Naive thymus-derived CD4-positive, alpha-beta T cell (primary cell): ENCODE data around the gene ARHGAP25. TPM values are rescaled to one million over a fixed set of nuclear protein-coding genes. Genes with fewer than 3 reads are reported as not detected.

ENCODE experiments used
- ATAC-seq: fragments of 150-1000 bp; cut with Tn5 transposase; 2 replicates; pipeline ENCODE4 v1.10.0; 2021; ENCODE audit warnings: mild to moderate bottlenecking, moderate library complexity
- CTCF ChIA-PET: fragments of 350-600 bp; sonication (Branson Sonifier 250); formaldehyde crosslinking; loops from one replicate; lab custom pipeline; 2021; ENCODE audit warnings: antibody characterized with exemption; lab: Charles Lee
- POLR2A ChIA-PET: fragments of 350-600 bp; sonication (Branson Sonifier 250); formaldehyde crosslinking; loops from one replicate; lab custom pipeline; 2021; ENCODE audit warnings: antibody characterized with exemption, inconsistent platforms; lab: Charles Lee
- DNase-seq, 9 donors: peaks; one replicate each; pipeline versions ENCODE4 v3.0.0 to v3.0.0-alpha.2; 2020 to 2022; ENCODE audit warnings: mixed read lengths in 1 of 9
- H3K27ac ChIP-seq: one replicate; pipeline ENCODE4 v1.7.0; 2013; ENCODE audit warnings: mild to moderate bottlenecking, low read depth, low read length, moderate library complexity
- H3K27me3 ChIP-seq, 2 donors: one replicate each; pipeline ENCODE4 v1.7.0; 2013; ENCODE audit warnings: low read length in 2 of 2, mild to moderate bottlenecking in 2 of 2, moderate library complexity in 2 of 2; ENCODE audit not compliant: control insufficient read depth in 2 of 2, insufficient read depth in 2 of 2
- H3K36me3 ChIP-seq, 3 experiments: 1 replicate in 2 of 3; 2 replicates in 1 of 3; pipeline ENCODE4 v1.7.0; 2013; ENCODE audit warnings: low read length in 3 of 3, mild to moderate bottlenecking in 3 of 3, moderate library complexity in 1 of 3; ENCODE audit not compliant: insufficient read depth in 3 of 3, control insufficient read depth in 2 of 3
- H3K4me1 ChIP-seq, 2 donors: one replicate each; pipeline ENCODE4 v1.7.0; 2013; ENCODE audit warnings: low read length in 2 of 2, mild to moderate bottlenecking in 2 of 2, moderate library complexity in 1 of 2; ENCODE audit not compliant: control insufficient read depth in 2 of 2, insufficient read depth in 2 of 2
- H3K4me3 ChIP-seq: 2 replicates; pipeline ENCODE4 v1.7.0; 2013; ENCODE audit warnings: mild to moderate bottlenecking, low read length
- H3K9me3 ChIP-seq, 3 experiments: 1 replicate in 2 of 3; 2 replicates in 1 of 3; pipeline ENCODE4 v1.7.0; 2013; ENCODE audit warnings: low read length in 3 of 3; ENCODE audit not compliant: control insufficient read depth in 2 of 3
- H3K27ac Mint-ChIP-seq, 9 donors: one replicate each; pipeline ENCODE4 v1.8.0; 2020 to 2022; ENCODE audit warnings: mixed read lengths in 9 of 9, mild to moderate bottlenecking in 8 of 9, moderate library complexity in 5 of 9, inconsistent platforms in 2 of 9
- H3K27me3 Mint-ChIP-seq, 5 donors: one replicate each; pipeline ENCODE4 v1.8.0; 2021 to 2022; ENCODE audit warnings: mixed read lengths in 5 of 5, mild to moderate bottlenecking in 1 of 5
- H3K36me3 Mint-ChIP-seq, 5 donors: one replicate each; pipeline ENCODE4 v1.8.0; 2020 to 2022; ENCODE audit warnings: mixed read lengths in 5 of 5, mild to moderate bottlenecking in 3 of 5, inconsistent platforms in 1 of 5
- H3K4me1 Mint-ChIP-seq, 7 donors: one replicate each; pipeline ENCODE4 v1.8.0; 2020 to 2022; ENCODE audit warnings: mixed read lengths in 7 of 7, mild to moderate bottlenecking in 3 of 7, inconsistent platforms in 1 of 7
- H3K4me3 Mint-ChIP-seq, 10 donors: one replicate each; pipeline ENCODE4 v1.8.0; 2020 to 2022; ENCODE audit warnings: mild to moderate bottlenecking in 10 of 10, mixed read lengths in 10 of 10, moderate library complexity in 6 of 10, inconsistent platforms in 2 of 10
- H3K9me3 Mint-ChIP-seq, 11 donors: one replicate each; pipeline ENCODE4 v1.8.0; 2020 to 2022; ENCODE audit warnings: mixed read lengths in 11 of 11, mild to moderate bottlenecking in 4 of 11, inconsistent platforms in 1 of 11, moderate library complexity in 1 of 11
- intact Hi-C, 2 donors: fragments of 100-400 bp; cut with micrococcal nuclease; formaldehyde crosslinking; loops; one replicate each; pipeline ENCODE4 v1.15.1; 2023
- polyA plus RNA-seq, 2 donors: library from polyadenylated mRNA; unstranded; fragments of 300-500 nt; fragmentation: Illumina TruSeq; gene quantifications; one replicate each; pipeline ENCODE4 v1.2.3, GENCODE V29; 2021
- total RNA-seq, 6 experiments: library from RNA in 5 of 6; stranded (reverse) in 5 of 6; gene quantifications; 1 replicate in 5 of 6; 2 replicates in 1 of 6; pipeline ENCODE4 v1.2.3 and lab custom pipeline; 2021 to 2026

ARHGAP25 gene
- total and polyA plus RNA-seq, 7 experiments from 2014 or later: 63.3 to 139 (median 116) TPM

DNA sequence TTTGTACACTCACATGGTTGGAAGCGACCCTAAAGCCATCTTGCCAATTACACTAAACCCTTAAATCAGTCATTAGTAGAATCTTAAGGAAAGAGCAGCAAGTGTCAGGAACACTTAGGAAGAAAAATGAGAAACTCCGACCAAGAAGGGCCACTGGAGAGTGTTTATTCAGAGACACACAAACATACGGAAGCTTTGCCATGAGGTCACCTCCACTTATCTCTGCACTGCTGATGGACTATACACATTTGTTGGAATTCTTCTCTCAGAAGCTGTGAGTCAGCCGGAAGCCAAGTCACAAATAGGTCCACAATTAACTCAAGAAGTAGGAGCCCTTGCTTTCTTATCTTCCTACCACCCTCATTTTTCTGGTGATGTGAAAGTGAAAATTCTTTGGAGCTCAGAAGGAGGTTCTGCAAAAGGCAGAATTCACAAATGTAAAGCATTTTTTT lies 115.0 kb downstream of the ARHGAP25 start:
- Mint-ChIP-seq H3K4me3 (no peak overlapping the region), H3K27me3 (peaks cover 4 to 55% (median 11%) of the 10 kb centered on the region in 5 donors), H3K9me3 (no peaks in the 10 kb centered on the region), H3K27ac (no peak overlapping the region), H3K36me3 (peaks cover 0 to 1% (median 0%) of the 10 kb centered on the region in 5 donors), H3K4me1 (peaks cover 0 to 2% (median 0%) of the 10 kb centered on the region in 7 donors)
- no peaks in the 10 kb centered on the region for H3K36me3 ChIP-seq
- no peaks in the 10 kb centered on the region for H3K9me3 ChIP-seq
- H3K27me3 ChIP-seq: no peaks in the 10 kb centered on the region
- CTCF ChIA-PET: interaction anchor here (0.9 to 2.0 kb wide), 3 partner anchors 20 to 140 kb away, joined by 3 to 6 read pairs (median 3); no protein-coding TSS in a partner anchor
- DNase-seq (no peak), ATAC-seq (no peak)
- intact Hi-C loops: no loop called here
- H3K4me3 ChIP-seq: no peak overlapping the region
- no peaks in the 10 kb centered on the region for H3K4me1 ChIP-seq
- no peak overlapping the region for H3K27ac ChIP-seq
- POLR2A ChIA-PET: interaction anchor here (0.6 kb wide), 1 partner anchor 75 kb away, joined by 3 read pairs; no protein-coding TSS in a partner anchor

DNA sequence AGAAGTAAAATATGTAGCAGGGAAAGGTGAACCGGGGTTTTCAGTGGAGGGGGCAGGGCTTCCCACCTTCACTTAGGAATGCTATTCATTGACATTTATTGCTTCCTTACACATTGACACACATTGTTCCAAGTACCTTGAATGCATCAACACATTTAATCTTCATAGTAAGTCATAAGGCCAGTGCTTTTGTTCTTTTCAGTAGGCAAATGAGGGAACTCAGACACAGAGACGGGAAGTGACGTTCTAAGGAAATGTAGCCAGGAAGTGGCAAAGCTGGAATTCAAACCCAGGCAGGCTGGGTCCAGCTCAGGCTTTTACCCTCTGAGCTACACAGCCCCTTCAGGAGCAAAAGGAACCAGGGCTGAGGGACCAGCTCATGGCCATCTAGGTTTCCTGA lies 115.9 kb downstream of the ARHGAP25 start:
- no peaks in the 10 kb centered on the region for H3K9me3 ChIP-seq
- H3K4me3 ChIP-seq: no peak overlapping the region
- no peak for ATAC-seq
- ChIA-PET POLR2A (interaction anchor here (0.7 to 0.8 kb wide), 2 partner anchors 9 to 108 kb away, joined by 3 read pairs; no protein-coding TSS in a partner anchor), CTCF (interaction anchor here (0.9 to 1.2 kb wide), 2 partner anchors 10 to 69 kb away, joined by 3 read pairs; no protein-coding TSS in a partner anchor)
- no peak for DNase-seq
- no peak overlapping the region for H3K4me3 Mint-ChIP-seq
- H3K36me3 Mint-ChIP-seq: peaks cover 0 to 4% (median 0%) of the 10 kb centered on the region in 5 donors
- H3K27ac Mint-ChIP-seq: no peak overlapping the region
- H3K27me3 Mint-ChIP-seq: peaks cover 4 to 51% (median 13%) of the 10 kb centered on the region in 5 donors
- H3K4me1 ChIP-seq: no peaks in the 10 kb centered on the region
- H3K36me3 ChIP-seq: no peaks in the 10 kb centered on the region
- H3K4me1 Mint-ChIP-seq: peaks cover 0 to 2% (median 0%) of the 10 kb centered on the region in 7 donors
- intact Hi-C loops: no loop called here
- H3K27me3 ChIP-seq: no peaks in the 10 kb centered on the region
- no peaks in the 10 kb centered on the region for H3K9me3 Mint-ChIP-seq
- H3K27ac ChIP-seq: no peak overlapping the region

DNA sequence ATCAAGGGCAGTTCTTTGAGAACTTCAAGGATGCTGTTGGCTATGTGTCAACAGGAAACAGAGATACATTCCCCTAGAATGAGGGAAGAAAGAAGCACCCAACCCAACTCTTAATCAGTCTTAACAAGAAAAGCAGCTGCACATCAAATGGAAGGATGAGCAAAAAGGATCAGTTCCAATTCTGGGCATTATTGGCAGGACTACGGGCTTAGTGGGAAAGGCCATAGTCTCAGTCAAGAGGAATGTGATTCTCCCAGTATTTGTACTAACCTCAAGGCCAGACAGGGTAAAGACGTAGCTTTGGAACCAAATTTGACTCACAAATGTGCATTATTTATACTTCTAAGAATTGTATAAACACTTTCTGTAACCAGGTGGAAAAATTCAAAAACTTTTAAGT lies 118.4 kb downstream of the ARHGAP25 start:
- H3K27ac ChIP-seq: no peak overlapping the region
- no peak overlapping the region for H3K4me3 ChIP-seq
- no peaks in the 10 kb centered on the region for H3K36me3 ChIP-seq
- POLR2A ChIA-PET: interaction anchor here (0.9 to 1.2 kb wide), 3 partner anchors 8 to 10 kb away, joined by 3 to 4 read pairs (median 3); no protein-coding TSS in a partner anchor
- ATAC-seq (no peak), DNase-seq (no peak)
- peaks cover 0 to 3% (median 0%) of the 10 kb centered on the region in 11 donors for H3K9me3 Mint-ChIP-seq
- no peaks in the 10 kb centered on the region for H3K27me3 ChIP-seq
- H3K4me1 ChIP-seq: no peaks in the 10 kb centered on the region
- H3K27ac Mint-ChIP-seq: no peak overlapping the region
- CTCF ChIA-PET: interaction anchor here (0.6 kb wide), 2 partner anchors 45 to 450 kb away, joined by 3 to 5 read pairs; no protein-coding TSS in a partner anchor
- H3K4me1 Mint-ChIP-seq: peaks cover 0 to 6% (median 0%) of the 10 kb centered on the region in 7 donors
- intact Hi-C loops: no loop called here
- no peaks in the 10 kb centered on the region for H3K9me3 ChIP-seq
- H3K27me3 Mint-ChIP-seq: peaks cover 0 to 34% (median 9%) of the 10 kb centered on the region in 5 donors
- no peak overlapping the region for H3K4me3 Mint-ChIP-seq
- H3K36me3 Mint-ChIP-seq: peaks cover 0 to 4% (median 0%) of the 10 kb centered on the region in 5 donors

DNA sequence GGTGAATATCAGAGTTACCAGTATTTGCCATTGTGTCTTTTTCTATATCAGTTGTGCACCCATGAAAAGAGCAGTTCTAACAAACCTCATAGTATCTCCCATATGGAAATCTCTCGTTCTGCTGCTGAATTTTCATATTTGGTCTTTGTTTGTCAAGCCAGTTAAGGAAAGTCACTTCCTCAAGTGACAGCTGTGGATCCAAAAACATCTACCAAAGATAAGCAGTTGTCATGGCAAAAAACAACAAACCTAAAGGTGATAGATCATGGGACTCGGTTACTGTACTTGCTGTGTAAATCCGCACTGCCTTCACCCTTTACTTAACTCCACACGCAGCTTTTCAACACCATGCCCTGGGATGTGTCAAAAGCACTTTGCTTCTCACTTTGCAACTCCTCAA lies 119.3 kb downstream of the ARHGAP25 start:
- Histone ChIP-seq H3K4me1 (no peaks in the 10 kb centered on the region), H3K36me3 (no peaks in the 10 kb centered on the region), H3K9me3 (no peaks in the 10 kb centered on the region), H3K27ac (no peak overlapping the region), H3K4me3 (no peak overlapping the region), H3K27me3 (no peaks in the 10 kb centered on the region)
- Mint-ChIP-seq H3K36me3 (peaks cover 0 to 4% (median 0%) of the 10 kb centered on the region in 5 donors), H3K4me3 (no peak overlapping the region), H3K9me3 (peaks cover 0 to 3% (median 0%) of the 10 kb centered on the region in 11 donors), H3K4me1 (peaks cover 0 to 7% (median 0%) of the 10 kb centered on the region in 7 donors), H3K27ac (no peak overlapping the region), H3K27me3 (peaks cover 0 to 29% (median 9%) of the 10 kb centered on the region in 5 donors)
- POLR2A ChIA-PET: interaction anchor here (0.9 to 1.2 kb wide), 2 partner anchors 9 kb away, joined by 3 read pairs; no protein-coding TSS in a partner anchor
- DNase-seq: no peak
- no peak for ATAC-seq
- intact Hi-C loops: no loop called here
- CTCF ChIA-PET: interaction anchor here (0.6 kb wide), 1 partner anchor 449 kb away, joined by 5 read pairs; no protein-coding TSS in a partner anchor

DNA sequence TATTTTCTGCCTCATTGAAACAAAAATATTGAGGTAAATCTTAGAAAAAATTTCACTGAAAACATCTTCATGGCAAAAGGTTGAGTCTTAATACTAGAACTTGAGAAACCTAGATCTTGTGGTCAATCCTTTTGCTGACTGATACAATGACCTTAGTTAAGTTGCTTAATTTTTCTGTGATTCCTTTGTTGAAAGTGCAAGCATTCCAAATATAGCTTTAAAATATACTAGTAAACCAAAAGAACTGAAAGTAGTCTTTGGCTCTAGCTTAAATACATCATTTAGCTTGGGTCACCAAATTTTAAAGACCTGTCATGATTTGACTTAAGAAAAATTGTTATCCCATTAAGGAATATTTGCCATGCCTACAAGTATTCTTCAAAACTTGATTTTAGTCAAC lies 119.9 kb downstream of the ARHGAP25 start:
- Mint-ChIP-seq H3K4me3 (no peak overlapping the region), H3K9me3 (peaks cover 0 to 3% (median 0%) of the 10 kb centered on the region in 11 donors), H3K36me3 (peaks cover 0 to 4% (median 0%) of the 10 kb centered on the region in 5 donors), H3K4me1 (peaks cover 0 to 7% (median 0%) of the 10 kb centered on the region in 7 donors), H3K27me3 (peaks cover 0 to 25% (median 7%) of the 10 kb centered on the region in 5 donors), H3K27ac (no peak overlapping the region)
- Histone ChIP-seq H3K36me3 (no peaks in the 10 kb centered on the region), H3K27ac (no peak overlapping the region), H3K9me3 (no peaks in the 10 kb centered on the region), H3K27me3 (no peaks in the 10 kb centered on the region), H3K4me1 (no peaks in the 10 kb centered on the region), H3K4me3 (no peak overlapping the region)
- intact Hi-C loops: no loop called here
- CTCF ChIA-PET: interaction anchor here (0.5 kb wide), 1 partner anchor 35 kb away, joined by 3 read pairs; no protein-coding TSS in a partner anchor
- ATAC-seq (no peak), DNase-seq (no peak)
- POLR2A ChIA-PET: interaction anchor here (0.6 kb wide), 1 partner anchor 353 kb away, joined by 3 read pairs; no protein-coding TSS in a partner anchor

DNA sequence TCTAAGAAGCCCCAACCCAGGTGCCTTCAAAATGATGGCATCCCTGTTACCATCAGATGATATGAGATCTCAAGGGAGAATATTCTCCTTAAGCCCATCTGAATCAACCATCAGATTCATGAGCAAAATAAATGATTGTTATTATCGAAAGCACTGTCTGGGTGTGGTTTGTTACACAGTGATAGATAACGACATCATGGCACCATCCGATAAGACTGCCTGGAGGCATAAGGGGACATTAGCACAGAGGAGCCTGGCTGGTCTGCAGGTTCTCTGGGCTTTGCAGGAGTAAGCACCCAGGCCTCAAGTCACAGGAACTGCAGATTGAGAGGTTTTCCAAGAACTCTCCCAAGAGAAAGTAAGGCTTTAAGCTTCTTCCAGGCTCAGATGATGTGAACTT lies 120.9 kb downstream of the ARHGAP25 start:
- Histone ChIP-seq H3K36me3 (no peaks in the 10 kb centered on the region), H3K9me3 (no peaks in the 10 kb centered on the region), H3K27me3 (no peaks in the 10 kb centered on the region), H3K4me1 (no peaks in the 10 kb centered on the region), H3K4me3 (no peak overlapping the region), H3K27ac (no peak overlapping the region)
- Mint-ChIP-seq H3K4me3 (no peak overlapping the region), H3K27me3 (peaks cover 0 to 19% (median 4%) of the 10 kb centered on the region in 5 donors), H3K36me3 (peaks cover 0 to 4% (median 0%) of the 10 kb centered on the region in 5 donors), H3K27ac (no peak overlapping the region), H3K4me1 (peaks cover 0 to 7% (median 0%) of the 10 kb centered on the region in 7 donors), H3K9me3 (peaks cover 0 to 3% (median 0%) of the 10 kb centered on the region in 11 donors)
- ChIA-PET CTCF (no interaction called here), POLR2A (no interaction called here)
- intact Hi-C loops: no loop called here
- ATAC-seq (no peak), DNase-seq (no peak)
